Measurements from ENCODE around the gene FARS2. TPM values are rescaled to one million over a fixed set of nuclear protein-coding genes. Genes with fewer than 3 reads are reported as not detected.

Gene FARS2
- total and polyA plus RNA-seq, 2 donors (not counting 3 experiments of a cell fraction or from before 2014, with no cell fraction given) = 20.2 to 20.5 TPM

DNA sequence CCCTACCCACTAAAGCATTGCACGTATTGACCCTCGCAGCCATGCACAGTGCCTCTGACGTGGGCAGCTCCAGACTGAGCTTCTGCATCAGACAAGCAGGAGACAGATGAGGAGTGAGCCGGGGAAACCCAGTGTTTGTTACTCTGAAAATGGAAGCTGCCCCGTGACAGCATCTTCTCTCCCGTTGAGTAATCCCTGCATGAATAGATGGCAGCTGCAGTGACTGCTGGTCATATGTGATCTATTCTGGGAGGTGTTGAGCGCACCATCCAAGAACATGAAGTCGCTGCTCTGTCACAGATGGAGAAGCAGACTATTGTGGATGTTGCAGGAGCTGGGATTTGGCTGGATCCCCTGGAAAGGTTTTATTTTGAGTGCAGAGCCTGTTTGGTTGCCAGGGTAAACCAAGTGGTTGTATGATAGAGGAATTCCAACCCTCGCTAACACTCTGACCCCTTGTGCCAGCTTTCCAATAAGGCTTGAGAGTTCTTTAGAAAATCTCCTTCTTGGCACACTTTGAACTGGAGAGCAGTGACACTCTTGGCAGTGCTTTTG is 503.2 kb downstream of the FARS2 start:
- BruUV-seq (replicated peaks) = no TSS peak
- Histone ChIP-seq H3K79me2 (ENCODE audit: control insufficient read depth, insufficient read depth, low read length) (no peaks in the 10 kb centered on the region), H3K27ac (ENCODE audit: insufficient read depth, low read depth, low read length) (no peak overlapping the region), H4K20me1 (replicated peaks; ENCODE audit: control insufficient read depth, extremely low read depth, insufficient read depth, low read length) (no peaks in the 10 kb centered on the region), H3K9me1 (replicated peaks; ENCODE audit: control insufficient read depth, extremely low read depth, insufficient read depth, low read length) (no peaks in the 10 kb centered on the region), H3K4me3 (replicated peaks in 1 of 3; ENCODE audit: insufficient read depth in 1 of 3, low read depth in 1 of 3, low read length in 3 of 3) (no peak overlapping the region), H2AFZ (ENCODE audit: low read depth, low read length) (no peak overlapping the region), H3K4me2 (ENCODE audit: insufficient read depth, low read length) (no peak overlapping the region), H3K36me3 (ENCODE audit: control insufficient read depth in 2 of 2, extremely low read depth in 1 of 2, insufficient read depth in 2 of 2, low read length in 2 of 2) (no peaks in the 10 kb centered on the region), H3K27me3 (ENCODE audit: control insufficient read depth in 2 of 2, insufficient read depth in 2 of 2, low read length in 2 of 2) (no peaks in the 10 kb centered on the region), H3K4me1 (ENCODE audit: control insufficient read depth, extremely low read depth, insufficient read depth, low read length) (no peaks in the 10 kb centered on the region), H3K9ac (replicated peaks; ENCODE audit: extremely low read depth, insufficient read depth, low read length) (no peak overlapping the region), H3K9me3 (replicated peaks; ENCODE audit: control insufficient read depth, insufficient read depth, low read length) (no peaks in the 10 kb centered on the region)
- DNase-seq (ENCODE audit: low read depth, low spot score) = no peak
- CTCF ChIA-PET = interaction anchor here (1.4 to 4.1 kb wide), 4 partner anchors 11 to 621 kb away, joined by 3 to 34 read pairs (median 6); no protein-coding TSS in a partner anchor
- intact Hi-C loops (cut with micrococcal nuclease) = no loop called here
- dilution Hi-C loops (cut with MboI; ENCODE audit: extremely low pct_ligation_motif_present, low sequenced_read_pairs) = no loop called here
- POLR2A ChIA-PET = no interaction called here
- FAIRE-seq = no peak
- TF ChIP-seq POLR2AphosphoS5 (IDR thresholded peaks at IDR 0.05; ENCODE audit: insufficient read depth, low read depth, low read length) = no peak
- TF ChIP-seq, protein P1, sequence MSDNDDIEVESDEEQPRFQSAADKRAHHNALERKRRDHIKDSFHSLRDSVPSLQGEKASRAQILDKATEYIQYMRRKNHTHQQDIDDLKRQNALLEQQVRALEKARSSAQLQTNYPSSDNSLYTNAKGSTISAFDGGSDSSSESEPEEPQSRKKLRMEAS (IDR thresholded peaks at IDR 0.05; ENCODE audit: insufficient read depth, insufficient read length) = no peak
- TF ChIP-seq FOS (IDR thresholded peaks at IDR 0.05; ENCODE audit: borderline replicate concordance, insufficient read depth, low read length) = no peak
- TF ChIP-seq, protein P2, sequence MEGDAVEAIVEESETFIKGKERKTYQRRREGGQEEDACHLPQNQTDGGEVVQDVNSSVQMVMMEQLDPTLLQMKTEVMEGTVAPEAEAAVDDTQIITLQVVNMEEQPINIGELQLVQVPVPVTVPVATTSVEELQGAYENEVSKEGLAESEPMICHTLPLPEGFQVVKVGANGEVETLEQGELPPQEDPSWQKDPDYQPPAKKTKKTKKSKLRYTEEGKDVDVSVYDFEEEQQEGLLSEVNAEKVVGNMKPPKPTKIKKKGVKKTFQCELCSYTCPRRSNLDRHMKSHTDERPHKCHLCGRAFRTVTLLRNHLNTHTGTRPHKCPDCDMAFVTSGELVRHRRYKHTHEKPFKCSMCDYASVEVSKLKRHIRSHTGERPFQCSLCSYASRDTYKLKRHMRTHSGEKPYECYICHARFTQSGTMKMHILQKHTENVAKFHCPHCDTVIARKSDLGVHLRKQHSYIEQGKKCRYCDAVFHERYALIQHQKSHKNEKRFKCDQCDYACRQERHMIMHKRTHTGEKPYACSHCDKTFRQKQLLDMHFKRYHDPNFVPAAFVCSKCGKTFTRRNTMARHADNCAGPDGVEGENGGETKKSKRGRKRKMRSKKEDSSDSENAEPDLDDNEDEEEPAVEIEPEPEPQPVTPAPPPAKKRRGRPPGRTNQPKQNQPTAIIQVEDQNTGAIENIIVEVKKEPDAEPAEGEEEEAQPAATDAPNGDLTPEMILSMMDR (IDR thresholded peaks at IDR 0.05; ENCODE audit: extremely low read depth in 1 of 2, insufficient read depth in 1 of 2, low read depth in 1 of 2, low read length in 2 of 2) = no peak
- no peak for TF ChIP-seq EZH2 (IDR thresholded peaks at IDR 0.05; ENCODE audit: borderline replicate concordance, low read depth, low read length, severe bottlenecking)
- no peak for TF ChIP-seq POLR2A (IDR thresholded peaks at IDR 0.05; ENCODE audit: low read depth, low read length)
- no peak for TF ChIP-seq JUN (IDR thresholded peaks at IDR 0.05; ENCODE audit: borderline replicate concordance, insufficient read depth, insufficient read length, low read depth)
- TF ChIP-seq GATA2 (IDR thresholded peaks at IDR 0.05; ENCODE audit: insufficient read depth, insufficient read length, low read depth, low read length) = no peak
- TF ChIP-seq MYC (IDR thresholded peaks at IDR 0.05; ENCODE audit: low read depth, low read length) = no peak
